HG02943 (cell line): ENCODE data around the gene FUT3.
"Not testable (repeated sequence)": the region's sequence is repeated elsewhere in the genome, so short reads cannot be mapped to it uniquely, and the experiment has no call there.

Experiments used
- ATAC-seq: cut with Tn5 transposase; IDR thresholded peaks from one replicate; pipeline ENCODE4 v1.9.1; 2021; ENCODE audit warnings: mild to moderate bottlenecking, low read depth, moderate library complexity; ENCODE audit not compliant: unreplicated experiment

Gene FUT3

GRCh38 chr19:5851302-5851701, at the start of gene FUT3:
Gene FUT3 (minus strand): TSS chr19:5851449.
- no peak for ATAC-seq

GRCh38 chr19:5900976-5901375, 49.7 kb upstream of the FUT3 start:
- no peak for ATAC-seq

- no peak for ATAC-seq
Measured at GRCh38 chr19:5899728-5900526, 48.7 kb upstream of the FUT3 start.

GRCh38 chr19:5897189-5897969, 46.1 kb upstream of the FUT3 start:
- ATAC-seq = no peak

GRCh38 chr19:5896365-5897076, 45.3 kb upstream of the FUT3 start:
- no peak for ATAC-seq

GRCh38 chr19:5895890-5896289, 44.6 kb upstream of the FUT3 start:
- no peak for ATAC-seq

- no peak for ATAC-seq
Measured at GRCh38 chr19:5895409-5895808, 44.2 kb upstream of the FUT3 start.

- ATAC-seq = no peak
Measured at GRCh38 chr19:5894704-5895349, 43.6 kb upstream of the FUT3 start.

- no peak for ATAC-seq
Measured at GRCh38 chr19:5893907-5894703, 42.9 kb upstream of the FUT3 start.

GRCh38 chr19:5893296-5893903, 42.2 kb upstream of the FUT3 start:
- ATAC-seq = no peak

- no peak for ATAC-seq
Measured at GRCh38 chr19:5892772-5893275, 41.6 kb upstream of the FUT3 start.

GRCh38 chr19:5891938-5892771, 40.9 kb upstream of the FUT3 start:
- ATAC-seq = no peak

GRCh38 chr19:5891572-5891937, 40.3 kb upstream of the FUT3 start:
- ATAC-seq = no peak

GRCh38 chr19:5890099-5890498, 38.9 kb upstream of the FUT3 start:
- ATAC-seq = no peak

- no peak for ATAC-seq
Measured at GRCh38 chr19:5889288-5889971, 38.2 kb upstream of the FUT3 start.

GRCh38 chr19:5884065-5884811, 33.0 kb upstream of the FUT3 start:
- ATAC-seq = not testable (repeated sequence)
